ENCODE measurements around the gene TMEM37.

Gene TMEM37

DNA sequence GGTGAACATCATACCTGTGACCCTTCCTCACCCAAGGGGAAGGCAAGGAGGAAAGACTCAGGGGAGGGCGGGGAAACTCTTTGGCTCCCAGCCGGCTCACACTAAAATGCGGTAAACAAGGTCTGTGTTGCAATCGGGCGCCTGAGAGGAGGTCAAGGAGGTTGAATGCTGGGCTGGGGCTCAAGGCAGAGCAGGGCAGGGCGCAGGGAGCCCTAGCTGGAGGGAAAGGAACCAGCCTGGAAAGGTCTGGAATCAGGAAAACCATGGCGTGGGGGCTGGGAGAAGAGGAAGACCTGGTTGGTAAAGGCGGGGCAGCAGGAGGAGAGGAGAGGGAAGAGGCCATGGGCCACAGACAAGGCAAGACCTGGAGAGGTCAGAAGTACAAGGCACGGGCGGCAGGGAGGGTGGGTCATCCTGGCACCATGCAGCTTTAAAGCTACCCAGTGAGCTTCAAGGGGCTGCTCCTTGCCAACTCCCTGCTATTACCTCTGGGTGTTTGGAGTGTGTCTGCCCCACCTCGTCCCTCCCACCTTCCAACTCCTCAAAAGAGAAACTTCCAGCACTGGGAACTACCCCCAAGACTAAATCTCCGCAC lies 4.8 kb upstream of the TMEM37 start:
- no peak overlapping the region for H3K4me3 ChIP-seq (ENCODE audit: low read depth, low read length)
- TF ChIP-seq, protein P1, sequence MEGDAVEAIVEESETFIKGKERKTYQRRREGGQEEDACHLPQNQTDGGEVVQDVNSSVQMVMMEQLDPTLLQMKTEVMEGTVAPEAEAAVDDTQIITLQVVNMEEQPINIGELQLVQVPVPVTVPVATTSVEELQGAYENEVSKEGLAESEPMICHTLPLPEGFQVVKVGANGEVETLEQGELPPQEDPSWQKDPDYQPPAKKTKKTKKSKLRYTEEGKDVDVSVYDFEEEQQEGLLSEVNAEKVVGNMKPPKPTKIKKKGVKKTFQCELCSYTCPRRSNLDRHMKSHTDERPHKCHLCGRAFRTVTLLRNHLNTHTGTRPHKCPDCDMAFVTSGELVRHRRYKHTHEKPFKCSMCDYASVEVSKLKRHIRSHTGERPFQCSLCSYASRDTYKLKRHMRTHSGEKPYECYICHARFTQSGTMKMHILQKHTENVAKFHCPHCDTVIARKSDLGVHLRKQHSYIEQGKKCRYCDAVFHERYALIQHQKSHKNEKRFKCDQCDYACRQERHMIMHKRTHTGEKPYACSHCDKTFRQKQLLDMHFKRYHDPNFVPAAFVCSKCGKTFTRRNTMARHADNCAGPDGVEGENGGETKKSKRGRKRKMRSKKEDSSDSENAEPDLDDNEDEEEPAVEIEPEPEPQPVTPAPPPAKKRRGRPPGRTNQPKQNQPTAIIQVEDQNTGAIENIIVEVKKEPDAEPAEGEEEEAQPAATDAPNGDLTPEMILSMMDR (IDR thresholded peaks at IDR 0.05; ENCODE audit: control insufficient read depth, extremely low read depth, insufficient read depth): no peak
- no peak for DNase-seq (ENCODE audit: low read depth)

DNA sequence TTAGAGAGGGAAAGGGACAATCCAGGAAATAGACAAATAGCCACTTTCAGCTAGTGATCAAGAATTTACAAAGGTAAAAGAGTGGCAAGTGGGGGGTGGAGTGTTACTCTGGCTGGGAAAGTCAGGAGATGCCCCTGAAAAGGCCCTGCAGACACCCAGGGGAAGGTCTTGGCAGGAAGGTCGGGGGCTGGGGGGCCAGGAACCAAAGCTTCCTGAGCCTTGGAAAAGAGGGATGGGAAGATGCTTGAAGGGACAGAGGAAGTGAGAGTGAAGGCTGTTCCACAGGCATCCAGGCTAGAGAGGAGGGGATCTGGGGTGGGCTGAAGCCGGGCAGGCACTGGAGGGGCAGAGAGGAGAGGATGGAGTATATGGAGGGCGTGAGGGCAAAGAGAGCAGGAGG lies 3.9 kb upstream of the TMEM37 start:
- TF ChIP-seq, protein P1 (IDR thresholded peaks at IDR 0.05; ENCODE audit: control insufficient read depth, extremely low read depth, insufficient read depth): no peak
- DNase-seq (ENCODE audit: low read depth): no peak
- H3K4me3 ChIP-seq (ENCODE audit: low read depth, low read length): no peak overlapping the region

GRCh38 chr2:119428488-119429224 lies 3.0 kb upstream of the TMEM37 start:
- TF ChIP-seq, protein P1 (IDR thresholded peaks at IDR 0.05; ENCODE audit: control insufficient read depth, extremely low read depth, insufficient read depth): no peak
- no peak overlapping the region for H3K4me3 ChIP-seq (ENCODE audit: low read depth, low read length)

GRCh38 chr2:119429225-119429981 lies 2.3 kb upstream of the TMEM37 start:
- TF ChIP-seq, protein P1 (IDR thresholded peaks at IDR 0.05; ENCODE audit: control insufficient read depth, extremely low read depth, insufficient read depth): no peak
- no peak overlapping the region for H3K4me3 ChIP-seq (ENCODE audit: low read depth, low read length)
- DNase-seq (ENCODE audit: low read depth): peak; percentile 23

More at GRCh38 chr2:119428488-119429224, 3.0 kb upstream of the TMEM37 start:
- no peak for DNase-seq (ENCODE audit: low read depth)

DNA sequence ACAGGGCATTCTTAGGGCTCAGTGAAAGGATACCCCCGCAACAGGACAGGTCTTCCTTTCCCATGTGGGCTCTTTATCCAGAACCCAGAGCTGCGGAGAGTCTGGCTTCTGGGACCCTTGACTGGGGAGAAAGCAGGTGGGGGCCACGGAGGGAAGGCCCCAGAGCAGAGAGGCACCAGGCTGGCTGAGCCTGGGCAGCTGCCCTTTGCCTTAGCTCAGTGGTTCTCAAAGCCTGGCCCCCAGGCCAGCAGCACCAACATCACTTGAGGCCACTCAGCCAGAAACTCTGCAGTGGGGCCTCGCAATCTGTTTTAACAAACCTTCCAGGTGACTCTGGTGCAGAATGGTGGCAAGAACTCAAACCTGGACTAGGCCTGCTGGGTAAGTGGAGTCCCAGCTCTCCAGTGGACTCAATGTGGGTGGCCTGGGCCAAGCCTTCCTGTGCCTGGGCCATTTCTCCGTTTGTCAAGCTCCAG lies 1.6 kb upstream of the TMEM37 start:
- no peak overlapping the region for H3K4me3 ChIP-seq (ENCODE audit: low read depth, low read length)
- TF ChIP-seq, protein P1 (IDR thresholded peaks at IDR 0.05; ENCODE audit: control insufficient read depth, extremely low read depth, insufficient read depth): no peak
- DNase-seq (ENCODE audit: low read depth): no peak

DNA sequence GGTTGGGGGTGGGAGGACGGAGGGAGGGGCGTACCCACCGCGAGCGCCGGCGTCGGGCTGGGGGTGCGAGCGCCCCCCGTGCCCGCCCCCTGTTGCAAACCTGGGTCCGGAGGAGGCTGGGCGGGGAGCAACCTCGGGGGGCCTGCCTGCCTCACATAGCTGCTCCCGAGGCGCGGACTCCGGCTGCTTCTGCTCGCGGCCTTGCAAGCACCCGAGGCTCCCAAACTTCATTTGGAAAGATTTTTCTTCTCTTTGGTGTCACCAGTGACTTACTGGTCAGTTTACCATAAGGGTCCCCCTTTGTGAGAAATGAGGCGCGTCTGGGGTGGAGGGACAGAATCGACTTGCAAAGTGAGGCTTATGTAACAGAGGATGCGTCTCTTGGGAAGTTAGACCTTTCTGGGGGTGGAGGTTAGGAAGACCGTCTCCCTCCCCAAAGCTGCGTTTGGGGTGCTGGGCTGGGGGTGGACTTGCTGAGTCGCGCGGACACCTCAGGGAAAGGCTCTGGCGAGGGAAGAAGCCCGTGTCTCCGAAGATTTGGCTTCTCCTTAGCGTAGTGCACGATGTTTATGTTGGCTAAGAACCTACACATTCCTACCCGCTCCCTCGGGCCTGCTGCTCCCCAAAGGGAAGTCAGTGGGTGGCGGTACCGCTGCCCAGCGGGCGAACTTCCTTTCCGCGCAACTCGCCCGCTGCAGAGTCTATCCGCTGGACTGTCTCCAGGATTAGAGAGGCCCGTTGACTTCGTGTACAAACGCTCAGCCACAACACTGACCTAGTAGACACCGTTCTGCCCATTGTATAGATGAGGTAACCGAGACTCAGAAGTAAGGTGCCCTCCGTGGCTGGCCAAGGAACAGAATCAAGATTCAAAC lies 559 bp downstream of the TMEM37 start:
- no peak for DNase-seq (ENCODE audit: low read depth)
- TF ChIP-seq, protein P1 (IDR thresholded peaks at IDR 0.05; ENCODE audit: control insufficient read depth, extremely low read depth, insufficient read depth): no peak
- peak overlapping the region; percentile 23; the same call in 1 of the 2 replicates for H3K4me3 ChIP-seq (ENCODE audit: low read depth, low read length)

Data from LNCaP clone FGC (cell line).